Heart right ventricle (tissue), 16 donors: ENCODE results near the gene PRR5. TPM values are rescaled to one million over a fixed set of nuclear protein-coding genes. Genes with fewer than 3 reads are reported as not detected.

Experiments used
- ATAC-seq, 8 donors: fragments of 200-7000 bp; cut with Tn5 transposase; one replicate each; pipeline ENCODE4 v1.9.1; 2020; ENCODE audit warnings: mild to moderate bottlenecking in 8 of 8, moderate library complexity in 8 of 8, moderate number of reproducible peaks in 1 of 8
- DNase-seq, 2 donors: peaks; one replicate each; pipeline ENCODE4 v3.0.0-alpha.2; 2020
- H3K27ac ChIP-seq, 10 donors: fragments of 200-600 bp; sonication (generic) in 2 of 10; one replicate each; pipeline versions ENCODE4 v1.5.0 to v1.8.0; 2020 to 2022; ENCODE audit warnings: mild to moderate bottlenecking in 3 of 10
- H3K27me3 ChIP-seq, 7 donors: fragments of 200-600 bp; one replicate each; pipeline ENCODE4 v1.8.0; 2021 to 2022; ENCODE audit warnings: mild to moderate bottlenecking in 2 of 7
- H3K36me3 ChIP-seq, 9 donors: fragments of 200-600 bp; sonication (generic) in 1 of 9; one replicate each; pipeline versions ENCODE4 v1.5.0 to v1.8.0; 2020 to 2022; ENCODE audit warnings: mild to moderate bottlenecking in 2 of 9
- H3K4me1 ChIP-seq, 9 donors: fragments of 200-600 bp; sonication (generic) in 1 of 9; one replicate each; pipeline versions ENCODE4 v1.5.0 to v1.8.0; 2020 to 2022; ENCODE audit warnings: mild to moderate bottlenecking in 4 of 9
- H3K4me3 ChIP-seq, 10 donors: fragments of 200-600 bp; sonication (generic) in 2 of 10; one replicate each; pipeline versions ENCODE4 v1.5.0 to v1.8.0; 2020 to 2022; ENCODE audit warnings: mild to moderate bottlenecking in 7 of 10, moderate library complexity in 2 of 10
- H3K9me3 ChIP-seq, 11 donors: fragments of 200-600 bp in 10 of 11; sonication (generic) in 2 of 11; one replicate each; pipeline versions ENCODE4 v1.5.0 to v1.8.0; 2013 to 2022; ENCODE audit warnings: mild to moderate bottlenecking in 2 of 11, control low read depth in 1 of 11, moderate library complexity in 1 of 11
- CTCF ChIP-seq, 9 donors: fragments of 200-600 bp; sonication (generic) in 2 of 9; IDR thresholded peaks; one replicate each; pipeline versions ENCODE4 v1.5.0 to v1.8.0; 2021 to 2022; ENCODE audit warnings: antibody characterized with exemption in 9 of 9, mild to moderate bottlenecking in 5 of 9, moderate library complexity in 1 of 9
- WGBS, 2 donors: extraction: QIAGEN DNeasy Blood & Tissue Kit; methylation state at CpG; one replicate each; pipeline ENCODE4 v1.1.7; 2013; ENCODE audit warnings: inconsistent platforms in 1 of 2; 5-methylcytosine and 5-hydroxymethylcytosine counted together
- intact Hi-C, 10 donors: fragments of 100-400 bp; cut with DNase I; formaldehyde crosslinking; loops; one replicate each; pipeline versions ENCODE4 v1.11.1 to v1.14.2; 2022
- polyA plus RNA-seq, 2 donors: library from polyadenylated mRNA; stranded (reverse); fragments of 200-250 nt; gene quantifications; one replicate each; pipeline ENCODE4 v1.2.3, GENCODE V29; 2013
- total RNA-seq, 10 donors: library from RNA; stranded (reverse); fragmentation: NEBNext Ultra II Directional in 3 of 10; extraction: Animal tissue kit (Norgen Biotek cat#: 25700) in 3 of 10; gene quantifications; one replicate each; pipeline versions ENCODE4 v1.2.1 to v1.2.4, GENCODE V29; 2021 to 2023
- donor health status: Arrhythmogenic right ventricular cardiomyopathy.
- donor health status: ischemic (EF 13 %, LVEDD 7.1; RV severe dilation, severe dysfunction).
- donor health status: healthy with polysubstance abuse.
- donor health status: DM: no; HTN: yes; CAD: no.
- donor health status: DM: no; HTN: no; CAD: no.
- donor health status: ischemic (EF 25% LVEDD 6.9; RV normal size, moderate dysfunction).
- donor health status: ischemic (EF 25% LVEDD 5.7; RV mildly dilated, moderate dysfunction).
- donor health status: healthy.
- donor health status: DM: yes; HTN: yes; CAD: no.
- donor health status: Ischemic cardiomyopathy.
- donor health status: ischemic (EF 35%, LVEDD 5.7; RV mildly dilated, moderate dysfunction).
- donor health status: nonischemic (EF 11% LVEDD 7.7; RV severe dilation, severe dysfunction).
- donor health status: DM: yes; HTN: yes; CAD: no.
- donor health status: PGD.
- donor health status: ischemic (EF 29% LVEDD 5.4; RV normal size, mild dysfunction).
- donor health status: nonischemic (EF 23%, LVEDD 6.1; RV moderate dilation, normal function).

The PRR5 gene
- total and polyA plus RNA-seq, 12 donors: 0.96 to 4.8 (median 2.9) TPM

GRCh38 chr22:44660051-44660830, 41.8 kb upstream of the PRR5 start:
- intact Hi-C loops: no loop called here
- H3K4me1 ChIP-seq: peaks cover 8 to 36% (median 30%) of the 10 kb centered on the region in 9 donors
- H3K9me3 ChIP-seq: no peaks in the 10 kb centered on the region
- 88 to 90% methylated on average over 23 of the region's 23 CpGs for WGBS, 2 donors
- no peak overlapping the region for H3K27ac ChIP-seq
- H3K36me3 ChIP-seq: no peaks in the 10 kb centered on the region
- TF ChIP-seq CTCF (IDR thresholded peaks at IDR 0.05): no peak
- ATAC-seq: no peak
- peaks cover 0 to 5% (median 0%) of the 10 kb centered on the region in 7 donors for H3K27me3 ChIP-seq
- DNase-seq: no peak
- no peak overlapping the region for H3K4me3 ChIP-seq

GRCh38 chr22:44661070-44661469, 40.9 kb upstream of the PRR5 start:
- no peak overlapping the region for H3K27ac ChIP-seq
- H3K4me3 ChIP-seq: no peak overlapping the region
- ATAC-seq: no peak
- 26 to 52% methylated on average over 14 of the region's 14 CpGs for WGBS, 2 donors
- H3K4me1 ChIP-seq: peaks cover 8 to 42% (median 30%) of the 10 kb centered on the region in 9 donors
- TF ChIP-seq CTCF (IDR thresholded peaks at IDR 0.05): no peak
- H3K9me3 ChIP-seq: no peaks in the 10 kb centered on the region
- DNase-seq: no peak
- no peaks in the 10 kb centered on the region for H3K36me3 ChIP-seq
- peaks cover 0 to 5% (median 0%) of the 10 kb centered on the region in 7 donors for H3K27me3 ChIP-seq
- intact Hi-C loops: no loop called here

GRCh38 chr22:44661659-44662569, 40.1 kb upstream of the PRR5 start:
- Histone ChIP-seq H3K36me3 (no peaks in the 10 kb centered on the region), H3K4me1 (peaks cover 8 to 46% (median 30%) of the 10 kb centered on the region in 9 donors), H3K27ac (no peak overlapping the region), H3K9me3 (no peaks in the 10 kb centered on the region), H3K27me3 (peaks cover 0 to 5% (median 0%) of the 10 kb centered on the region in 7 donors), H3K4me3 (no peak overlapping the region)
- DNase-seq: no peak
- ATAC-seq: no peak
- WGBS, 2 donors: 82 to 83% methylated on average over 14 of the region's 14 CpGs
- TF ChIP-seq CTCF (IDR thresholded peaks at IDR 0.05): no peak
- intact Hi-C loops: no loop called here

- H3K4me3 ChIP-seq: no peak overlapping the region
- H3K36me3 ChIP-seq: no peaks in the 10 kb centered on the region
- intact Hi-C loops: no loop called here
- ATAC-seq (no peak), DNase-seq (no peak)
- H3K9me3 ChIP-seq: no peaks in the 10 kb centered on the region
- peaks cover 0 to 9% (median 0%) of the 10 kb centered on the region in 7 donors for H3K27me3 ChIP-seq
- WGBS, 2 donors: 91 to 92% methylated on average over 5 of the region's 5 CpGs
- peaks cover 7 to 46% (median 29%) of the 10 kb centered on the region in 9 donors for H3K4me1 ChIP-seq
- TF ChIP-seq CTCF (IDR thresholded peaks at IDR 0.05): no peak
- H3K27ac ChIP-seq: peak overlapping the region in 3 of 10 donors; percentile 51 to 85 (median 58)
Observed at GRCh38 chr22:44663256-44663999, 38.6 kb upstream of the PRR5 start.
